Activated CD8-positive, alpha-beta memory T cell treated with anti-CD3 and anti-CD28 coated beads, Interleukin-2, amount 50 U/mL, for 24 hours (primary cell): Measurements from ENCODE around the gene SSTR3.

ENCODE experiments used
- DNase-seq: peaks from one replicate; pipeline ENCODE4 v3.0.0-alpha.2; 2020; ENCODE audit errors: extremely low read depth

The SSTR3 gene

DNA sequence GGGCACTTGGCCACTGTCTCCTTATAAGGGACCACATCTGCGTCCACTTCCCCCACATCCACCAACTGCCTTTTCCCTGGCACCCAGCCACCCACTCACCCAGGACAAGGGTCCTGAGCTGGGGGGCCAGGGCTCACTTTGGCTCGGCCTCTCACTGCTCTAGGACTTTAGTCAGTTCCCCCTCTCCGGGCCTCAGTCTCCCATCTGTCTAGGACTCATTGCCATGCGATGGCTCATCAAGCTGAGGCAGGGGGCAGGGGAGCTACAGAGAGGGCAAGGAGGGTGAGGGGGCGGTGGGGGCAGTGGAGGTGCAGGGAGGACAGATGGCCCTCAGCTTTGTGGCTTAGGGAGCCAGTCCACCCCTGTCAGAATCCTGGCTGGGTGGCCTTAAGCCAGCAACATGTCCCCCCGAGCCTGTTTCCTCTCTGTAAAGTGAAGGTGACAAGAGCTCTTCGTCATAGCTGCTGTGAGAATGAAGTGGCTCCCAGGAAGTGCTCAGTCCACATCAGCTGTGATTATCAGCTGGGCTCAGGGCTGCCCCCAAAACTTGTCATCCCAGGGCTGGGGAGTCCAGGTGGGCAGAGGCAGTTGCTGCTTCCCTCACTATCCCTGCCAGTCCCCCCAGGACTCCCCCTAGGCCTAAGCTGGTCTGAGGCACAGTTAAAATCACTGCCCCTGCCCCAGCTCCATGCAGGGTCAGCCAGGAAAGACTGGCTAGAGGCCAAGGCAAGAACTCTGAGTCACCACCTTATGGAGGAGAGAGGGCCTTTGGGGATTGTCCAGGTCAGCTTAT, 16.9 kb upstream of the SSTR3 start:
- DNase-seq = no peak

DNA sequence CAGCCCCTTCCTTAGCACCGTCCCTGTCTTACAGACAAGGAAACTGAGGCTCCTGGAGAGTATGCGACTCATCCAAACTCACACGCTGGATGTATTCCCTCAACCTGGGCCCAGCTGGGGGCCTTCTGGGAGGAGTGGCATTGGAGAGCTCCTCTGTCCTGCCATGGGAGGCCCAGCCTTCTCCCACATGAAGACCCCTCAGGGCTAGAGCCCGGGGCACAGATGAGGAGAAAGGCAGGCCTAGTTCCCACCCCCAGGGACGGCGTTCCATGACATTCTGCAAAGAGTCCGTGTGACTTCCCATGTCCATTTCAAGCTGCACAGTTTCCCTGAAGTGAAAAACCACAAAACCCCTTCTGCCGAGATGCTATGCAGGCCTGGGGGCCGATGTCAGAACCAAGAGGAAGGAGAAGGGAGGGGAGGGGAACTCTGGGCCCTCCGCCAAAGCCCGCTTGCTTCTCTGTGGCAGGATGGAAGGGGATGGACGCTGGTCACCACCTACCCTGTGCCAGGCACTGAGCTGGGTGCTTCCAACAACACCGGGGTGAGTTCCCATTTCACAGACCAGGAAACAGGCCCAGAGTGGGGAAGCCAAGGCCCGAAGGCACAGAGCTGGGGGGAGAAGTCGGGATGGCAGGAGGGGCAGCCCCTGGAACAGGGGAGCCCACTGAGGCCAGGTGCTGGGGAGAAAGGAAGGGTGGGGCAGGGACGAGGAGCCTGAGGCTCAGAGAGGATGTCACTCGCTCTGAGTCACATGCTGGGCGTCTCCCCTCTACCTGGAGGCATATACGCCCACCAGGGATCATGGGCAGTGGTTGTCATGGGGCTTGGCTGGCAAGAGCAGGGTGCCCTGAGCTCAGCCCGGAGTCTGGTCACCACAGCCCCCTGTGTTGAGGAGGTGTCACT, 16.1 kb upstream of the SSTR3 start:
- no peak for DNase-seq

DNA sequence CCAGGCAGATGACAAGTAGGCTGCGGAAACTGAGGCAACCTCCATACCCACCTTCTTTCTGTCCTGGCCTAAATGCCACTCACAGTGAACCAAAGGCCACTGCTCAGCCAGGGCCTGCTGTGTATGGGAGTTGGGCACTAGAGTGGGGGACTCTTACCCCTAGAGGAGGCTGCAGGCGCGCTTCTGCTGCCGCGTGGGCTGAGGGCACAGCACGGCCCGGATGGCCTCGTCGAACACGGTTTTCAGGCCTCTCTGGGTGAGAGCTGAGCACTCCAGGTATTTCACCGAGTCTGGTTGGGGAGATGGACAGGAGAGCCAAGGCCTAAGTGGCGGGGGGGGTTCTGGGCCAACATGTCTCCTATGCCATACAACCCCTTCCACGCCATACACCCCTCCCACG, 14.2 kb upstream of the SSTR3 start:
- DNase-seq = no peak

DNA sequence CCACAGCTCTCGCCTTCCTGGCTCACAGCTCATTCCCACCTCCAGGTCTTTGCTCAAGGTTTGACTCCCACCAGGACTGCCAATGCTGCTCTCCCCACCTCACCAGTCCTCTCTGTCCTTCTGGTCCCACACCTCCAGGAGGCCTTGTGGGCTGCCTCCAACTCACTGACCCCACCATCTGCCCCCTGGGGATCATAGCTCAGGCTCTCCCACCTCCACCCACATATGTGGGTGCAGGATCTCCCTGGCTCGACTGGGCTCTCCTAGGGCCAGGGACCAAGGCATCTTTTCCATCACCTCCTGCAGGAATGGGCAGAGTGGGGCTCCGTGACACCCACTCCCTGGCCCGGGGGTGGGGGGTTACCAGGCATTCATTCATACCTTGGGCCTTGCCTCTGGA, 13.8 kb upstream of the SSTR3 start:
- no peak for DNase-seq

GRCh38 chr22:37225481-37225880, 13.2 kb upstream of the SSTR3 start:
- no peak for DNase-seq

GRCh38 chr22:37224757-37225420, 12.6 kb upstream of the SSTR3 start:
- DNase-seq = no peak

GRCh38 chr22:37223965-37224551, 11.8 kb upstream of the SSTR3 start:
- DNase-seq = no peak

- no peak for DNase-seq
These were observed 10.2 kb upstream of the SSTR3 start for GRCh38 chr22:37222440-37222971.

GRCh38 chr22:37221424-37222333, 9.4 kb upstream of the SSTR3 start:
- DNase-seq = no peak

DNA sequence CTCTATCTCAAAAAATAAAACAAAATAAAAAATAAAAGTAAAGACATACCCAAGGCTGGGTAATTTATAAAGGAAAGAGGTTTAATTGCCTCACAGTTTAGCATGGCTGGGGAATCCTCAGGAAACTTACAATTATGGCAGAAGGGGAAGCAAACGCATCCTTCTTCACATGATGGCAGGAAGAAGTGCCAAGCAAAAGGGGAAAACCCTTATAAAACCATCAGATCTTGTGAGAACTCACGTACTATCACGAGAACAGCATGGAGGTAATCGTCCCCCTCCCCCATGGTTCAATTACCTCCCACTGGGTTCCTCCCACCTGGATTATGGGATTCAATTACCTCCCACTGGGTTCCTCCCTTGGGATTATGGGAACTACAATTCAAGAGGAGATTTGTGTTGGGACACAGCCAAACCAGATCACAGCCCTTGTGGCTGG, 8.3 kb upstream of the SSTR3 start:
- no peak for DNase-seq

DNA sequence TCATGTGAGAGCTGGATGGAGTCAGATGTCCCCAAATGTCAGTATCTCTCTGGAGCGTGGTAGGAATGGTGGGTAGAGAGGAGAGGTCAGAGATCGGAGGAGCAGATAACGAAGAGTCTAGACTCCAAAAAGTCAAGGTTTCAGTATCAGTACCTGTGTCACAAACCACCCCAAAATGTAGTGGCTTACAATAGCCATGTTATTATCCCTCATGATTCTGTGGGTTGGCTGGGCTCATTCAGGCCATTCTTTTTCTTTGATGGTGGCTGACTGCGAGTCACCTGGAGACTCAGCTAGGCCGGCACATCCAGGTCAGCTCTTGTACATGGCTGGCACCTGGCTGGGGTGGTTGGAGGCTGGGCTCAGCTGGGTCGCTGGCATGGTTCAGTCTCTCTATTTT, 7.3 kb upstream of the SSTR3 start:
- no peak for DNase-seq

DNA sequence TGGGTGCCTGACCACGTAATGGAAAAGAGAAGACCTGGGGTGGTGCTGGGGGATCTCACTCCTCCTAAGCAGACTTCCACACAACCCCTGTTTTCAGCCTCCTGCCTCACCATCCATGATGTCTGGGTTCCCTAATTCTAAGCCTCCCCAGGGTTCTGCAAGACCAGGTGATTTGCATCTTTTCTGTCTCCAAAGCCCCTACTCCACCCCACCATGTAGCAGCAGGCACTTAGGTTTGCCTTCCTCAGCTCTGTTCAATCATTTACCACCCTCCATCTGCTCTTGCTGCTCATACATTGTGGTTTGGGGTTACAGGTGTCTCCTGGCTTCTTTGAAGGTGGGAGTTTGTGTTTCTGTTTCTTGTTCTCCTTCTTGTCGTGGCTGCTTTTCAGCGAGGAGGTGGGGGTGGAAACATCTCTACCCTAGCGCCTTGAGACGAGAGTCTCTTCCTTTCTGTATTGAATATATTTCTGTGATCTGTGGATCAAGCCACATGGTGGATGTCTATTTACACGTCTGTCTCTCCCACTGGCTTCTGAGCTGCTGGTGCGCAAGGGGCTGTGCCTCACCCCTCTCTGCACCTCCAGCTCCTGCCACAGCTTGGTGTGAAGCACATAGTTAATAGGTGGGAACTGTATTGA, 6.6 kb upstream of the SSTR3 start:
- DNase-seq = no peak

DNA sequence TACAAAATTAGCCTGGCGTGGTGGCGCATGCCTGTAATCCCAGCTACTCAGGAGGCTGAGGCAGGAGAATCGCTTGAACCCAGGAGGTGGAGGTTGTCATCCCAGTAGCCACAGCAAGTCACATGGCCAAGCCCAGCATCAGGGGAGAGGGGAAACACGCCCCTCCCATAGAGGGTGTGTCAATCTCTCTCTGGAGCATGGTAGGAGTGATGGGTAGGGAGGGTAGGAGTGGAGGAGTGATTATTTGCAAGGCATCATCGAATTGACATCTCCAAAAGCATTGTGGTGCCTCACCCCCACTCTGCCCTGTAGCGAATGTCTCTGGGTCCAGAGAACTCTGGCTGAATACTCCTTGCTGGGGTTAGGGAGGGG, 6.1 kb upstream of the SSTR3 start:
- DNase-seq = no peak

GRCh38 chr22:37215890-37216289, 3.6 kb upstream of the SSTR3 start:
- no peak for DNase-seq

GRCh38 chr22:37214731-37215030, 2.4 kb upstream of the SSTR3 start:
- no peak for DNase-seq

DNA sequence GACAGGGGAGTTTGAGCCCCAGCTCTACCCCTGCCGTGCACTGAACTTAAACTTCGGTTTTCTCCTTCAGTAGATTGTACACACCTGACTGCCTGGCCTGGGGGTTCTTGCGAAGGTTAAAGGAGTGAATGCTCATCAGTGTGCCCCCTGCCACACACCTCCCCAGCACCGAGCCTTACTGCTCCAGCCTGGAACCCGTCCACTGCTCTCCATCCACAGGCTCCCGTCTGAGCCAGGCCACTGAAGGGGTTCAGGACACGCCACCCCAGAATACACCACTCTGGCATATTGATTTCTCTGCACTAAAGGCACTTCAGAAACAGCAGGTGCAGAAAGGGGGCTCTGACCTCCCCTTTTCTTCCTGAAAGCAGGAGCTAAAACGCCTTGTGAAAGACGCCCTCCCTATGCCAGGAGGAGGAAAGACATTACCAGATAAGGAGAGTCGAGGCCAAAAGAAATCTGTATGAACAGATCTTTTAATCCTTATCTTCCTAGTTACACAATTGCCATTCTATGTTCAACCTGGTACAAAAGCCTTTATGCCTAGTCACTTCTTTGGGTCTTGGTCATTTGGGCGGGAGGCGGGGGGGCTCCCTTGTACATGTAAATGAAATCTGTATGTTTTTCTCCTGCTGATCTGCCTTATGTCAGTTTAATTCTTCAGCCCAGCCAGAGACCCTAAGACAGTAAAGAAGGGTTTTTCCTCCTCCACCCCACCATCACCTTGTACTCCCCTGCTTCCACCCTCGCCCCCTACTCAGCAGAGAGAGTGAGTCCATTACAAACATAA, 1.9 kb upstream of the SSTR3 start:
- DNase-seq = no peak

- no peak for DNase-seq
These were observed 1.1 kb upstream of the SSTR3 start for GRCh38 chr22:37213218-37213855.

- DNase-seq = no peak
These were observed 457 bp downstream of the SSTR3 start for GRCh38 chr22:37211866-37212173.
